Measurements from ENCODE around the gene FAM20A.

GRCh38 chr17:68600067-68600930 is 868 bp downstream of the FAM20A start:
- TF ChIP-seq CTCF (IDR thresholded peaks at IDR 0.05) = peak; percentile 38 to 71 (median 50)
- peak; percentile 23 for TF ChIP-seq POLR2A (IDR thresholded peaks at IDR 0.05)
